PC-3 (cell line): Measurements from ENCODE around the gene TRIM38. TPM values are rescaled to one million over a fixed set of nuclear protein-coding genes. Genes with fewer than 3 reads are reported as not detected.

Experiments used
- ATAC-seq: fragments of 200-7000 bp; cut with Tn5 transposase; 2 replicates; pipeline ENCODE4 v1.9.1; 2020; ENCODE audit warnings: mild to moderate bottlenecking, moderate library complexity
- BruUV-seq: library from RNA; stranded (reverse); fragments of 400-500 nt; replicated peaks from 2 replicates; lab custom pipeline; 2021; lab: Mats Ljungman, UMichigan
- CTCF ChIA-PET: fragments of 300-600 bp; sonication (Branson Sonifier 250); formaldehyde crosslinking; loops from one replicate; lab custom pipeline; 2022; ENCODE audit warnings: antibody characterized with exemption; lab: Charles Lee
- POLR2A ChIA-PET: fragments of 300-600 bp; sonication (Branson Sonifier 250); formaldehyde crosslinking; loops from one replicate; lab custom pipeline; 2022; ENCODE audit warnings: antibody characterized with exemption; ENCODE audit not compliant: unreplicated experiment; lab: Charles Lee
- DNase-seq: peaks from one replicate; pipeline ENCODE4 v3.0.0-alpha.2; 2015
- H2AFZ ChIP-seq: fragments of 300-600 bp; sonication (generic); 2 replicates; pipeline ENCODE4 v1.6.0; 2016; ENCODE audit warnings: antibody characterized with exemption, low read length
- H3F3A ChIP-seq: fragments of 300-600 bp; sonication (generic); one replicate; pipeline ENCODE4 v1.6.0; 2017; ENCODE audit warnings: antibody characterized with exemption, low read length, control low read depth, mild to moderate bottlenecking; ENCODE audit not compliant: unreplicated experiment
- H3K27ac ChIP-seq: fragments of 300-600 bp; sonication (generic); 2 replicates; pipeline ENCODE4 v1.5.1; 2016; ENCODE audit warnings: mild to moderate bottlenecking, low read length
- H3K27me3 ChIP-seq: fragments of 300-600 bp; sonication (generic); 2 replicates; pipeline ENCODE4 v1.6.1; 2016; ENCODE audit warnings: low read length, mixed read lengths
- H3K36me3 ChIP-seq: fragments of 300-600 bp; sonication (generic); 2 replicates; pipeline ENCODE4 v1.6.1; 2016; ENCODE audit warnings: low read depth, mixed run types, low read length, mixed read lengths
- H3K4me1 ChIP-seq: fragments of 300-600 bp; sonication (generic); 2 replicates; pipeline ENCODE4 v1.5.1; 2016; ENCODE audit warnings: low read length; ENCODE audit not compliant: insufficient read depth
- H3K4me2 ChIP-seq: fragments of 300-600 bp; sonication (generic); 2 replicates; pipeline ENCODE4 v1.6.0; 2016; ENCODE audit warnings: low read length
- H3K4me3 ChIP-seq: fragments of 300-600 bp; sonication (generic); 2 replicates; pipeline ENCODE4 v1.5.1; 2016; ENCODE audit warnings: mild to moderate bottlenecking, low read length, mixed read lengths
- H3K79me2 ChIP-seq: fragments of 300-600 bp; sonication (generic); 2 replicates; pipeline ENCODE4 v1.6.1; 2017; ENCODE audit warnings: low read length, mixed read lengths
- H3K9ac ChIP-seq: fragments of 300-600 bp; sonication (generic); 2 replicates; pipeline ENCODE4 v1.6.0; 2016; ENCODE audit warnings: mild to moderate bottlenecking, low read length
- H3K9me2 ChIP-seq: fragments of 300-600 bp; sonication (generic); replicated peaks from 2 replicates; pipeline ENCODE4 v1.6.1; 2016; ENCODE audit warnings: mixed run types, low read length, mixed read lengths
- H3K9me3 ChIP-seq: fragments of 300-600 bp; sonication (generic); 2 replicates; pipeline ENCODE4 v1.6.1; 2016; ENCODE audit warnings: low read length, mixed read lengths
- H4K20me1 ChIP-seq: fragments of 300-600 bp; sonication (generic); 2 replicates; pipeline ENCODE4 v1.6.1; 2016; ENCODE audit warnings: low read length, mixed read lengths
- CTCF ChIP-seq: fragments of 300-600 bp; sonication (generic); conservative IDR thresholded peaks from 2 replicates; pipeline ENCODE4 v1.5.1; 2017; ENCODE audit warnings: antibody characterized with exemption, low read depth, mild to moderate bottlenecking, low read length
- EZH2 ChIP-seq: fragments of 300-600 bp; sonication (generic); IDR thresholded peaks from one replicate; pipeline ENCODE4 v1.6.1; 2017; ENCODE audit warnings: antibody characterized with exemption, mild to moderate bottlenecking, low read length; ENCODE audit not compliant: unreplicated experiment
- EZH2phosphoT487 ChIP-seq: fragments of 300-600 bp; sonication (generic); IDR thresholded peaks from 2 replicates; pipeline ENCODE4 v1.6.1; 2018; ENCODE audit warnings: mild to moderate bottlenecking, antibody characterized with exemption, low read length, borderline replicate concordance
- intact Hi-C: fragments of 100-400 bp; cut with micrococcal nuclease; formaldehyde crosslinking; loops from 2 replicates; pipeline ENCODE4 v1.9.0; 2023
- total RNA-seq: library from RNA; depleted of rRNA; stranded (reverse); fragments of >200 nt; gene quantifications from 2 replicates; pipeline ENCODE4 v1.2.3, GENCODE V29; 2014

The TRIM38 gene
- total RNA-seq, 1 experiment from 2014 or later = 5.6 TPM

GRCh38 chr6:25931411-25931709, 31.2 kb upstream of the TRIM38 start:
- no peak overlapping the region for H3K27ac ChIP-seq
- TF ChIP-seq EZH2phosphoT487 = no peak
- no peak for TF ChIP-seq CTCF
- no peak for TF ChIP-seq EZH2
- no peak overlapping the region for H2AFZ ChIP-seq
- no peak for DNase-seq
- no peaks in the 10 kb centered on the region for H3F3A ChIP-seq
- H3K4me2 ChIP-seq = no peak overlapping the region
- POLR2A ChIA-PET = no interaction called here
- no peaks in the 10 kb centered on the region for H3K36me3 ChIP-seq
- H3K9me2 ChIP-seq = no peaks in the 10 kb centered on the region
- intact Hi-C loops = no loop called here
- H4K20me1 ChIP-seq = no peaks in the 10 kb centered on the region
- peaks cover 11% of the 10 kb centered on the region for H3K4me1 ChIP-seq
- no peaks in the 10 kb centered on the region for H3K27me3 ChIP-seq
- no peaks in the 10 kb centered on the region for H3K9me3 ChIP-seq
- no peak overlapping the region for H3K4me3 ChIP-seq
- no peak overlapping the region for H3K9ac ChIP-seq
- no peak for ATAC-seq
- no peaks in the 10 kb centered on the region for H3K79me2 ChIP-seq
- CTCF ChIA-PET = no interaction called here
- no TSS peak for BruUV-seq

GRCh38 chr6:25934156-25934555, 28.4 kb upstream of the TRIM38 start:
- no peaks in the 10 kb centered on the region for H3K9me2 ChIP-seq
- H3K27ac ChIP-seq = no peak overlapping the region
- no peak overlapping the region for H2AFZ ChIP-seq
- no peaks in the 10 kb centered on the region for H3K9me3 ChIP-seq
- H3K79me2 ChIP-seq = no peaks in the 10 kb centered on the region
- no peaks in the 10 kb centered on the region for H3F3A ChIP-seq
- no TSS peak for BruUV-seq
- TF ChIP-seq EZH2phosphoT487 = no peak
- TF ChIP-seq EZH2 = no peak
- TF ChIP-seq CTCF = no peak
- no peak for DNase-seq
- H3K9ac ChIP-seq = no peak overlapping the region
- no peaks in the 10 kb centered on the region for H4K20me1 ChIP-seq
- intact Hi-C loops = no loop called here
- H3K4me3 ChIP-seq = no peak overlapping the region
- ChIA-PET CTCF (no interaction called here), POLR2A (no interaction called here)
- no peaks in the 10 kb centered on the region for H3K36me3 ChIP-seq
- H3K4me1 ChIP-seq = peaks cover 11% of the 10 kb centered on the region
- no peaks in the 10 kb centered on the region for H3K27me3 ChIP-seq
- no peak for ATAC-seq
- H3K4me2 ChIP-seq = no peak overlapping the region

- no peaks in the 10 kb centered on the region for H3F3A ChIP-seq
- intact Hi-C loops = no loop called here
- no peak overlapping the region for H3K9ac ChIP-seq
- H3K36me3 ChIP-seq = no peaks in the 10 kb centered on the region
- no peaks in the 10 kb centered on the region for H3K79me2 ChIP-seq
- DNase-seq (peak; percentile 65), ATAC-seq (peak; percentile 95)
- ChIA-PET POLR2A (no interaction called here), CTCF (no interaction called here)
- peak overlapping the region; percentile 21; the same call in 1 of the 2 replicates for H3K27ac ChIP-seq
- peaks cover 11% of the 10 kb centered on the region for H3K4me1 ChIP-seq
- no peaks in the 10 kb centered on the region for H4K20me1 ChIP-seq
- BruUV-seq = no TSS peak
- no peaks in the 10 kb centered on the region for H3K9me2 ChIP-seq
- no peak for TF ChIP-seq CTCF
- H3K4me3 ChIP-seq = no peak overlapping the region
- no peaks in the 10 kb centered on the region for H3K9me3 ChIP-seq
- no peak overlapping the region for H3K4me2 ChIP-seq
- H3K27me3 ChIP-seq = no peaks in the 10 kb centered on the region
- no peak overlapping the region for H2AFZ ChIP-seq
Observed at GRCh38 chr6:25934735-25935313, 27.8 kb upstream of the TRIM38 start.
